ENCODE measurements around the gene GNPNAT1.

DNA sequence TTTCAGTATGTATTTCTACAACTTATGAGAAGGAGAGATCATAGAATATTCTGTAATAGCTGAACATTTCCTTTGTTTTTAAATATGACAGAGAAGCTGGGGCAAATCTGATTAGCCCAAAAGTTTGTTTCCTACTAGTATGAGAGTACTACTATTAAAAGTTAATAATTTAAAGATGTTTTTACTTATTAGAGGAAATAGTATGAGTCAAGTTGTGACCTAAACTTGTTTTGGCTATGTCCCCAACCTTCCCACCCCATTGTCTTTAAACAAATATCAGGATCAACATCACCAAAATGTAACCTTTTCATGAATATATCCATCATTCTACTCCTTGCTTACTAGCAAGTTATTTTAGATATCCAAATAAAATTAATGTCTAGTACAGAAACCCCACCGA, 10.5 kb downstream of the GNPNAT1 start:
- no peak for TF ChIP-seq EZH2 (IDR thresholded peaks at IDR 0.05)
- no peak for TF ChIP-seq FOXP2 (optimal IDR thresholded peaks at IDR 0.05; ENCODE audit: control extremely low read depth, extremely low read length, insufficient read depth)
- no peak for TF ChIP-seq POLR2AphosphoS5 (IDR thresholded peaks at IDR 0.05; ENCODE audit: borderline replicate concordance, low read depth, low read length)

All from SK-N-MC (cell line).